B cell (primary cell): ENCODE measurements around the gene EMC10. TPM values are rescaled to one million over a fixed set of nuclear protein-coding genes. Genes with fewer than 3 reads are reported as not detected.
A peak's percentile ranks its signal among the peaks of the same experiment; 100 is the strongest.

Experiments used
- ATAC-seq: fragments of 200-7000 bp; cut with Tn5 transposase; one replicate; pipeline ENCODE4 v1.10.0; 2021; ENCODE audit warnings: low read depth, mild to moderate bottlenecking, moderate number of reproducible peaks, moderate library complexity
- CTCF ChIA-PET: fragments of 350-600 bp; sonication (Branson Sonifier 250); formaldehyde crosslinking; loops from one replicate; lab custom pipeline; 2021; ENCODE audit warnings: antibody characterized with exemption, inconsistent platforms; lab: Charles Lee
- POLR2A ChIA-PET: fragments of 350-600 bp; sonication (Branson Sonifier 250); formaldehyde crosslinking; loops from one replicate; lab custom pipeline; 2021; ENCODE audit warnings: antibody characterized with exemption; lab: Charles Lee
- DNase-seq: peaks from one replicate; pipeline ENCODE4 v3.0.0; 2013
- H2AFZ ChIP-seq: 2 replicates; pipeline ENCODE4 v1.6.1; 2012; ENCODE audit warnings: mild to moderate bottlenecking, low read depth, low read length; ENCODE audit not compliant: insufficient read depth, poor library complexity, severe bottlenecking
- H3K27ac ChIP-seq, 2 donors: 1 replicate in 1 of 2; 2 replicates in 1 of 2; pipeline ENCODE4 v1.5.1; 2012 to 2013; ENCODE audit warnings: low read length in 2 of 2, mild to moderate bottlenecking in 2 of 2, moderate library complexity in 1 of 2
- H3K27me3 ChIP-seq, 4 experiments: fragments of 200-600 bp in 1 of 4; sonication (generic) in 1 of 4; replicated peaks in 1 of 4; 1 replicate in 2 of 4; 2 replicates in 2 of 4; pipeline versions ENCODE4 v1.6.1 to v1.7.0; 2013 to 2016; ENCODE audit warnings: low read length in 3 of 4, mild to moderate bottlenecking in 2 of 4, mixed read lengths in 1 of 4, moderate library complexity in 1 of 4; ENCODE audit not compliant: insufficient read depth in 4 of 4, control insufficient read depth in 3 of 4; ENCODE audit errors: control extremely low read depth in 1 of 4
- H3K36me3 ChIP-seq, 2 experiments: replicated peaks in 1 of 2; 1 replicate in 1 of 2; 2 replicates in 1 of 2; pipeline versions ENCODE4 v1.6.1 to v1.7.1; 2013; ENCODE audit warnings: low read length in 1 of 2; ENCODE audit not compliant: insufficient read depth in 2 of 2, control insufficient read depth in 1 of 2; ENCODE audit errors: control extremely low read depth in 1 of 2, extremely low read depth in 1 of 2
- H3K4me1 ChIP-seq, 2 donors: fragments of 200-600 bp in 1 of 2; sonication (generic) in 1 of 2; 1 replicate in 1 of 2; 2 replicates in 1 of 2; pipeline versions ENCODE4 v1.5.1 to v1.6.1; 2013 to 2017; ENCODE audit warnings: low read length in 2 of 2; ENCODE audit not compliant: control insufficient read depth in 2 of 2, insufficient read depth in 2 of 2
- H3K4me2 ChIP-seq: replicated peaks from 2 replicates; pipeline ENCODE3; 2012; ENCODE audit warnings: mild to moderate bottlenecking, low read depth, low read length; ENCODE audit not compliant: poor library complexity, severe bottlenecking
- H3K4me3 ChIP-seq, 5 experiments: fragments of 200-600 bp in 1 of 5; sonication (generic) in 1 of 5; 1 replicate in 3 of 5; 2 replicates in 2 of 5; pipeline versions ENCODE4 v1.5.1 to v1.7.0; 2011 to 2016; ENCODE audit warnings: low read length in 4 of 5, mild to moderate bottlenecking in 4 of 5, low read depth in 2 of 5, control low read depth in 1 of 5, moderate library complexity in 1 of 5; ENCODE audit not compliant: insufficient read depth in 1 of 5; ENCODE audit errors: control extremely low read depth in 1 of 5, extremely low read depth in 1 of 5
- H3K79me2 ChIP-seq: fragments of 200-600 bp; sonication (generic); one replicate; pipeline ENCODE4 v1.6.0; 2016; ENCODE audit warnings: low read length; ENCODE audit not compliant: control insufficient read depth, insufficient read depth
- H3K9ac ChIP-seq: fragments of 200-600 bp; sonication (generic); 2 replicates; pipeline ENCODE4 v1.6.1; 2017; ENCODE audit warnings: mild to moderate bottlenecking, low read length, moderate library complexity
- H3K9me3 ChIP-seq, 3 donors: one replicate each; pipeline versions ENCODE4 v1.6.1 to v1.7.1; 2013; ENCODE audit warnings: low read length in 2 of 3; ENCODE audit not compliant: control insufficient read depth in 2 of 3, insufficient read depth in 1 of 3; ENCODE audit errors: control extremely low read depth in 1 of 3
- H4K20me1 ChIP-seq: 2 replicates; pipeline ENCODE4 v1.6.0; 2012; ENCODE audit warnings: mild to moderate bottlenecking, low read length; ENCODE audit not compliant: insufficient read depth, control insufficient read depth, poor library complexity, severe bottlenecking
- H3K27ac Mint-ChIP-seq: one replicate; pipeline ENCODE4 v1.8.0; 2021; ENCODE audit warnings: mixed read lengths
- H3K27me3 Mint-ChIP-seq: one replicate; pipeline ENCODE4 v1.8.0; 2021; ENCODE audit warnings: mixed read lengths
- H3K4me1 Mint-ChIP-seq: one replicate; pipeline ENCODE4 v1.8.0; 2021; ENCODE audit warnings: mixed read lengths
- H3K4me3 Mint-ChIP-seq: one replicate; pipeline ENCODE4 v1.8.0; 2021; ENCODE audit warnings: mixed read lengths
- H3K9me3 Mint-ChIP-seq: one replicate; pipeline ENCODE4 v1.8.0; 2022; ENCODE audit warnings: mixed read lengths; ENCODE audit not compliant: insufficient read depth
- CTCF ChIP-seq: fragments of 200-600 bp; IDR thresholded peaks from one replicate; pipeline ENCODE4 v1.8.0; 2022; ENCODE audit warnings: antibody characterized with exemption, mild to moderate bottlenecking
- EZH2 ChIP-seq: IDR thresholded peaks from 2 replicates; pipeline ENCODE4 v1.6.1; 2012; ENCODE audit warnings: borderline replicate concordance, low read depth, mild to moderate bottlenecking, moderate library complexity, low read length; ENCODE audit not compliant: insufficient read depth, poor library complexity, severe bottlenecking
- WGBS: methylation state at CpG from one replicate; pipeline ENCODE4 v1.1.5; 2013; ENCODE audit warnings: missing lambda C conversion rate; ENCODE audit not compliant: insufficient coverage; 5-methylcytosine and 5-hydroxymethylcytosine counted together
- intact Hi-C: fragments of 100-400 bp; cut with micrococcal nuclease; formaldehyde crosslinking; loops from one replicate; pipeline ENCODE4 v1.10.0; 2022
- polyA plus RNA-seq: library from polyadenylated mRNA; depleted of rRNA; stranded (reverse); fragments of >200 nt; gene quantifications from 2 replicates; pipeline ENCODE4 v1.2.3, GENCODE V29; 2012
- total RNA-seq, 2 donors: library from RNA; stranded (reverse); fragments of 120-200 nt in 1 of 2; gene quantifications; 1 replicate in 1 of 2; 2 replicates in 1 of 2; pipeline versions ENCODE4 v1.2.3 to v1.2.4, GENCODE V29; 2013 to 2022

Gene EMC10
- total and polyA plus RNA-seq, 2 donors (not counting 1 experiment from before 2014, with no cell fraction given) = 51.1 to 88.1 TPM

- POLR2A ChIA-PET = interaction anchor here (0.6 to 1.1 kb wide), 2 partner anchors 16 to 29 kb away, joined by 3 to 4 read pairs; no protein-coding TSS in a partner anchor
These were observed 17.2 kb upstream of the EMC10 start for GRCh38 chr19:50459067-50459456.

More at GRCh38 chr19:50459067-50459456, 17.2 kb upstream of the EMC10 start:
- no peaks in the 10 kb centered on the region for H3K9me3 ChIP-seq
- H3K27ac Mint-ChIP-seq = no peak overlapping the region
- no peak overlapping the region for H3K4me3 ChIP-seq
- H3K79me2 ChIP-seq = no peaks in the 10 kb centered on the region
- intact Hi-C loops = no loop called here
- peaks cover 18% of the 10 kb centered on the region for H3K4me1 Mint-ChIP-seq
- TF ChIP-seq CTCF (no peak), EZH2 (no peak)
- ATAC-seq (no peak), DNase-seq (no peak)
- no peak overlapping the region for H3K9ac ChIP-seq
- no peak overlapping the region for H3K4me3 Mint-ChIP-seq
- H3K36me3 ChIP-seq = no peaks in the 10 kb centered on the region
- no peaks in the 10 kb centered on the region for H4K20me1 ChIP-seq
- H3K27ac ChIP-seq = no peak overlapping the region
- no peaks in the 10 kb centered on the region for H3K27me3 Mint-ChIP-seq
- WGBS = 67% methylated on average over 18 of the region's 32 CpGs
- H3K27me3 ChIP-seq = no peaks in the 10 kb centered on the region
- H3K4me2 ChIP-seq = peak overlapping the region; percentile 49
- no peaks in the 10 kb centered on the region for H3K9me3 Mint-ChIP-seq
- H2AFZ ChIP-seq = no peak overlapping the region
- CTCF ChIA-PET = interaction anchor here (4.3 kb wide), 1 partner anchor 39 kb away, joined by 36 read pairs; the partner anchor contains the start of gene SPIB
- peaks cover 21 to 26% of the 10 kb centered on the region in 2 donors for H3K4me1 ChIP-seq
